GM12801 (cell line): ENCODE data around the gene IRF1.

ENCODE experiments used
- CTCF ChIP-seq: IDR thresholded peaks from one replicate; pipeline ENCODE4 v1.5.1; 2011; ENCODE audit warnings: control low read depth; ENCODE audit not compliant: insufficient read length; ENCODE audit errors: extremely low read depth

Gene IRF1

GRCh38 chr5:132468656-132469379, 21.8 kb downstream of the IRF1 start:
- no peak for TF ChIP-seq CTCF

- no peak for TF ChIP-seq CTCF
Measured at GRCh38 chr5:132467287-132467984, 23.1 kb downstream of the IRF1 start.

- TF ChIP-seq CTCF = no peak
Measured at GRCh38 chr5:132466433-132467286, 23.9 kb downstream of the IRF1 start.

- TF ChIP-seq CTCF = no peak
Measured at GRCh38 chr5:132465059-132465707, 25.4 kb downstream of the IRF1 start.

- TF ChIP-seq CTCF = no peak
Measured at GRCh38 chr5:132464156-132464939, 26.2 kb downstream of the IRF1 start.

- TF ChIP-seq CTCF = no peak
Measured at GRCh38 chr5:132463811-132464155, 26.8 kb downstream of the IRF1 start.
